ENCODE data around the gene UGT1A4. TPM values are rescaled to one million over a fixed set of nuclear protein-coding genes. Genes with fewer than 3 reads are reported as not detected.

The UGT1A4 gene
- total RNA-seq, 4 donors from 2014 or later: 0.13 to 3.8 (median 0.45) TPM

DNA sequence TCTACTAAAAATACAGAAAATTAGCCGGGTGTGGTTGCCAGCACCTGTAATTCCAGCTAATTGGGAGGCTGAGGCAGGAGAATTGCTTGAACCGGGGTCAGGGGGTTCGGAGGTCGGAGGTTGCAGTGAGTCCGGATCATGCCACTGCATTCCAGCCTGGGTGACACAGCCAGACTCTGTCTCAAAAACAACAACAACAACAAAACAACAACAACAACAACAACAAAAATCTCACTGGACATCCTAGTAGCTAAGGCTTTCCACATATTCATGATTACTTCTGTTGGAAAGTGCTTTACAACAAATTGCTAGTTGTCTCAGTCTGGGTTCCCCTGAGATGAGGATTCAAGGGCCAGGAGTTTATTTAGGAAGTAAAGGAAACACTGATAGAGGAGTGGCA, 55.3 kb downstream of the UGT1A4 start:
- H3K4me3 ChIP-seq (replicated peaks in 1 of 3): no peak overlapping the region
- no peaks in the 10 kb centered on the region for H3K9me3 ChIP-seq
- no peak for DNase-seq
- H3K27me3 ChIP-seq: no peaks in the 10 kb centered on the region
- no peaks in the 10 kb centered on the region for H3K36me3 ChIP-seq
- H3K27ac ChIP-seq: no peak overlapping the region
- WGBS, 2 donors: 86 to 99% methylated on average over 5 of the region's 5 CpGs
- no peak for TF ChIP-seq POLR2A (IDR thresholded peaks at IDR 0.05)
- TF ChIP-seq, protein P1, sequence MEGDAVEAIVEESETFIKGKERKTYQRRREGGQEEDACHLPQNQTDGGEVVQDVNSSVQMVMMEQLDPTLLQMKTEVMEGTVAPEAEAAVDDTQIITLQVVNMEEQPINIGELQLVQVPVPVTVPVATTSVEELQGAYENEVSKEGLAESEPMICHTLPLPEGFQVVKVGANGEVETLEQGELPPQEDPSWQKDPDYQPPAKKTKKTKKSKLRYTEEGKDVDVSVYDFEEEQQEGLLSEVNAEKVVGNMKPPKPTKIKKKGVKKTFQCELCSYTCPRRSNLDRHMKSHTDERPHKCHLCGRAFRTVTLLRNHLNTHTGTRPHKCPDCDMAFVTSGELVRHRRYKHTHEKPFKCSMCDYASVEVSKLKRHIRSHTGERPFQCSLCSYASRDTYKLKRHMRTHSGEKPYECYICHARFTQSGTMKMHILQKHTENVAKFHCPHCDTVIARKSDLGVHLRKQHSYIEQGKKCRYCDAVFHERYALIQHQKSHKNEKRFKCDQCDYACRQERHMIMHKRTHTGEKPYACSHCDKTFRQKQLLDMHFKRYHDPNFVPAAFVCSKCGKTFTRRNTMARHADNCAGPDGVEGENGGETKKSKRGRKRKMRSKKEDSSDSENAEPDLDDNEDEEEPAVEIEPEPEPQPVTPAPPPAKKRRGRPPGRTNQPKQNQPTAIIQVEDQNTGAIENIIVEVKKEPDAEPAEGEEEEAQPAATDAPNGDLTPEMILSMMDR (IDR thresholded peaks at IDR 0.05): no peak
- no peaks in the 10 kb centered on the region for H3K4me1 ChIP-seq
- intact Hi-C loops (cut with DNase I): no loop called here

DNA sequence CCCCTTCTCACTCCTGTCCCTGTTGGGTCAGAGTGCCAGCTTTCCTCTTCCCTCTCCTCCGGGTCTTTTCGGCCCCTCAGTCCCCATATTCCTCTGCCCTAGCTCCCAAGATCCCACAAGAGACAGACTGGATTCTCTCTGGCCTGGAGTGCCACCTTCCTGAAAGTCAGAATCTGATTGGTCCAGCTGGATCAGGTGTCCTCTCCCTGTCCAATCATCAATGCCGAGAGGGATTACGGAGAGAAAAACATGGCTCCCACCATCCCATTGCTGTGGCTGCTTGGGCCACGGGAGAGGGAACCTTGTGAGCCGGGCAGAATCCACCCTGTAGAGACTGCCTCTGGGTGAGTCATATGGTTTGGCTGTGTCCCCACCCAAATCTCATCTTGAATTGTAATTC, 56.9 kb downstream of the UGT1A4 start:
- Histone ChIP-seq H3K27ac (no peak overlapping the region), H3K36me3 (no peaks in the 10 kb centered on the region), H3K4me1 (no peaks in the 10 kb centered on the region), H3K27me3 (no peaks in the 10 kb centered on the region), H3K9me3 (no peaks in the 10 kb centered on the region), H3K4me3 (replicated peaks in 1 of 3) (no peak overlapping the region)
- WGBS, 2 donors: 89 to 97% methylated on average over 4 to 6 of the region's 6 CpGs
- DNase-seq: no peak
- intact Hi-C loops (cut with DNase I): no loop called here
- no peak for TF ChIP-seq POLR2A (IDR thresholded peaks at IDR 0.05)
- TF ChIP-seq, protein P1 (IDR thresholded peaks at IDR 0.05): no peak

DNA sequence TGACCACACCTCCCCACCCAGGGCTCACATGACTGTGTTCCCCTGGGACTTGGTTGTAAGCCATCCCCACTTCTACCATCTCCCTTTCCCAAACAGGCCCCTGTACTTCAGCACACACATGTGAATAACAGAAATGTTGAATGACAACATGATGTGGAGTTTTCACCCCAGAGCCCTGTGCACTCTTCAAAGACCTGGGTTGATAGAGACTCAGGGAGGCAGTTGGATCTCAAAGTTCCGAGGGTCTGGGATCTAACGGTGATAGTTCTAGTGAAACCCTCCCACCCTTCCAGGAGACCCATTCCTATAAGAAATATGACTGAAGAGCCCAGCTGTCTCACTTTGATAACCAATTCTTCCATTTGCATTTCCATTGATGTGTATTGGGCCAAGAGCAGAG, 59.5 kb downstream of the UGT1A4 start, which contains the start of gene MROH2A:
MROH2A (plus strand) TSS at position 301 of the 400 bp plus-strand sequence. CDS start 1,029 bp downstream, outside the sequence.
- Histone ChIP-seq H3K4me3 (replicated peaks in 1 of 3) (no peak within 1 kb of the TSS), H3K9me3 (no peaks in the 10 kb centered on the region), H3K27me3 (no peaks in the 10 kb centered on the region), H3K4me1 (no peaks in the 10 kb centered on the region), H3K27ac (no peak within 1 kb of the TSS), H3K36me3 (no peaks in the 10 kb centered on the region)
- intact Hi-C loops (cut with DNase I): no loop called here
- TF ChIP-seq, protein P1 (IDR thresholded peaks at IDR 0.05): no peak
- TF ChIP-seq POLR2A (IDR thresholded peaks at IDR 0.05): no peak
- 89 to 92% methylated on average over 2 of the region's 2 CpGs for WGBS, 2 donors
- no peak for DNase-seq

DNA sequence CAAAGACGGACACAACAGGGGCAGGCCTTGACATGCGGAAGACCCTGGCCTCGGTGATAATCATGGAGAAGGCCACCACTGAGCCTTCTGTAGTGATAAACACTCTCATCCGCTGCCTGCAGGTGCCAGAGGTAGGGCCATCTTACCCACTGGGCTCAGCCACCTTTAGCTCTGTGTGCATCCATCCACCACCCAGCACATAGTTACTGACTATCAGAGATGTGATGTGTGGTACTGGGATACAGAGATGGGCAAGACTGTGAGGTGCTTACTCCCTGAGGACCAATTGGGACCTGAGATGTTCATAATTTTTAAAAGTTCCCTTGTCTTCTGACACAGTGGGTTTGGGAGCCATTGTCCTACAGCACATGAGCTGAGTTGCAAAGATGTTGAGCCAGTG, 61.2 kb downstream of the UGT1A4 start:
- DNase-seq: no peak
- no peaks in the 10 kb centered on the region for H3K36me3 ChIP-seq
- H3K4me3 ChIP-seq (replicated peaks in 1 of 3): no peak overlapping the region
- 93 to 94% methylated on average over 3 to 4 of the region's 4 CpGs for WGBS, 2 donors
- H3K4me1 ChIP-seq: no peaks in the 10 kb centered on the region
- H3K27ac ChIP-seq: no peak overlapping the region
- H3K9me3 ChIP-seq: no peaks in the 10 kb centered on the region
- intact Hi-C loops (cut with DNase I): no loop called here
- TF ChIP-seq, protein P1 (IDR thresholded peaks at IDR 0.05): no peak
- TF ChIP-seq POLR2A (IDR thresholded peaks at IDR 0.05): no peak
- no peaks in the 10 kb centered on the region for H3K27me3 ChIP-seq

DNA sequence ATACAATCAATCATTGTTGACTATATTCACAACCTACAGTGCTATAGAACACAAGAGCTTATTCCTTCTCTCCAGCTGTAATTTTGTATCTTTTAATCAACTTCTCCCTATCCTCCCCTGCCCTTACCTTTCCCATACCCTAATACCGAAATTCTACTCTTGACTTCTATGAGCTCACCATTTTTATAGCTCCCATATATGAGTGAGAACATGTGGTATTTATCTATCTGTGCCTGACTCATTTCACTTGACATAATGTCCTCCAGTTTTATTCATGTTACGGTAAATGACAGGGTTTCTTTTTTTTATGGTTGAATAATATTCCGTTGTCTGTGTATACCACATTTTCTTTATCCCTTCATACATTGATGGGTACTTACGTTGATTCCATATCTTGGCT, 62.2 kb downstream of the UGT1A4 start:
- no peak overlapping the region for H3K4me3 ChIP-seq (replicated peaks in 1 of 3)
- no peaks in the 10 kb centered on the region for H3K4me1 ChIP-seq
- TF ChIP-seq, protein P1 (IDR thresholded peaks at IDR 0.05): no peak
- no peak for TF ChIP-seq POLR2A (IDR thresholded peaks at IDR 0.05)
- no peaks in the 10 kb centered on the region for H3K9me3 ChIP-seq
- no peaks in the 10 kb centered on the region for H3K27me3 ChIP-seq
- no peak overlapping the region for H3K27ac ChIP-seq
- DNase-seq: no peak
- H3K36me3 ChIP-seq: no peaks in the 10 kb centered on the region
- 88 to 89% methylated on average over 4 of the region's 4 CpGs for WGBS, 2 donors
- intact Hi-C loops (cut with DNase I): no loop called here

Measured in thyroid gland (tissue), 4 donors.